GM12891 (cell line): Measurements from ENCODE around the gene ZNF425.

Experiments
- PAX5 ChIP-seq: IDR thresholded peaks from 2 replicates; pipeline ENCODE4 v1.6.1; 2011; ENCODE audit warnings: low read length, moderate library complexity, mild to moderate bottlenecking; ENCODE audit not compliant: insufficient read depth, severe bottlenecking
- POLR2A ChIP-seq: IDR thresholded peaks from 2 replicates; pipeline ENCODE4 v1.6.1; 2011; ENCODE audit warnings: low read depth, low read length, control low read depth
- POLR2AphosphoS5 ChIP-seq: IDR thresholded peaks from 2 replicates; pipeline ENCODE4 v1.6.1; 2011; ENCODE audit warnings: low read depth, low read length, control low read depth
- POU2F2 ChIP-seq: IDR thresholded peaks from 2 replicates; pipeline ENCODE4 v1.6.1; 2011; ENCODE audit warnings: low read depth, mild to moderate bottlenecking, control low read depth, low read length, moderate library complexity
- SPI1 ChIP-seq: IDR thresholded peaks from 2 replicates; pipeline ENCODE4 v1.6.1; 2011; ENCODE audit warnings: low read depth, low read length, control low read depth
- TAF1 ChIP-seq: IDR thresholded peaks from 2 replicates; pipeline ENCODE4 v1.6.1; 2011; ENCODE audit warnings: low read depth, low read length, control low read depth

- TF ChIP-seq POLR2AphosphoS5 (no peak), POLR2A (no peak), POU2F2 (no peak), TAF1 (no peak), SPI1 (no peak), PAX5 (no peak)
Measured at GRCh38 chr7:149093228-149093627, 32.9 kb downstream of the ZNF425 start.
